GM23248 (cell line): ENCODE data around the gene DCUN1D4.

Experiments used
- EZH2 ChIP-seq: fragments of 200-600 bp; sonication (generic); IDR thresholded peaks from 2 replicates; pipeline ENCODE4 v1.6.1; 2018; ENCODE audit warnings: antibody characterized with exemption, mild to moderate bottlenecking; ENCODE audit not compliant: insufficient read depth, poor library complexity, severe bottlenecking
- EZH2phosphoT487 ChIP-seq: fragments of 200-600 bp; sonication (generic); IDR thresholded peaks from 2 replicates; pipeline ENCODE4 v1.6.1; 2018; ENCODE audit warnings: antibody characterized with exemption, moderate library complexity, mild to moderate bottlenecking, low read depth; ENCODE audit not compliant: insufficient read depth

- no peak for TF ChIP-seq EZH2
- TF ChIP-seq EZH2phosphoT487, result no peak
Measured at GRCh38 chr4:51907006-51907669, 64.2 kb downstream of the DCUN1D4 start.
